LNCAP (cell line): ENCODE measurements around the gene RAB39B.

ENCODE experiments used
- TF ChIP-seq, protein P1 (sequence below): fragments of 450-650 bp; IDR thresholded peaks from 2 replicates; pipeline ENCODE4 v1.5.1; 2017; ENCODE audit warnings: mild to moderate bottlenecking

RAB39B gene

DNA sequence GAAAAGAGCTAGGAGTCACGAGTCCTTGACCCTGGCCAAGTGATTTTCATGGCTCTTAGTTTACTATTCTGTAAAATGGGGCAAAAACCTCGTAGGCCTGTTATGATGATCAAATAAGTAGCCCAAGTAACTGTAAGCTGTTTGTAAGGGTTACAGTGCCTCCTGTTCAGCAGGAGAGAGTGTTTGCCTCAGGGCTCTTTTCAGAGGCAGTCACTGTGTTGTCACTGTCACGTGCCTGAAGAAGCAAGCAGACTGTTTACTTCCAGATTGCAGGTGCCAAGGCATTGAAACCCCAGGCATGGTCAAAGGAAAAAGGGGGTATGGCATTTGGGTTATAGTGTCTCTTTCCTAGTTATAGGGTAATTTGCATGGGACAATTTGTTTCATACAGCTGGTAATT, 4.5 kb downstream of the RAB39B start:
- TF ChIP-seq, protein P1, sequence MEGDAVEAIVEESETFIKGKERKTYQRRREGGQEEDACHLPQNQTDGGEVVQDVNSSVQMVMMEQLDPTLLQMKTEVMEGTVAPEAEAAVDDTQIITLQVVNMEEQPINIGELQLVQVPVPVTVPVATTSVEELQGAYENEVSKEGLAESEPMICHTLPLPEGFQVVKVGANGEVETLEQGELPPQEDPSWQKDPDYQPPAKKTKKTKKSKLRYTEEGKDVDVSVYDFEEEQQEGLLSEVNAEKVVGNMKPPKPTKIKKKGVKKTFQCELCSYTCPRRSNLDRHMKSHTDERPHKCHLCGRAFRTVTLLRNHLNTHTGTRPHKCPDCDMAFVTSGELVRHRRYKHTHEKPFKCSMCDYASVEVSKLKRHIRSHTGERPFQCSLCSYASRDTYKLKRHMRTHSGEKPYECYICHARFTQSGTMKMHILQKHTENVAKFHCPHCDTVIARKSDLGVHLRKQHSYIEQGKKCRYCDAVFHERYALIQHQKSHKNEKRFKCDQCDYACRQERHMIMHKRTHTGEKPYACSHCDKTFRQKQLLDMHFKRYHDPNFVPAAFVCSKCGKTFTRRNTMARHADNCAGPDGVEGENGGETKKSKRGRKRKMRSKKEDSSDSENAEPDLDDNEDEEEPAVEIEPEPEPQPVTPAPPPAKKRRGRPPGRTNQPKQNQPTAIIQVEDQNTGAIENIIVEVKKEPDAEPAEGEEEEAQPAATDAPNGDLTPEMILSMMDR, result no peak

DNA sequence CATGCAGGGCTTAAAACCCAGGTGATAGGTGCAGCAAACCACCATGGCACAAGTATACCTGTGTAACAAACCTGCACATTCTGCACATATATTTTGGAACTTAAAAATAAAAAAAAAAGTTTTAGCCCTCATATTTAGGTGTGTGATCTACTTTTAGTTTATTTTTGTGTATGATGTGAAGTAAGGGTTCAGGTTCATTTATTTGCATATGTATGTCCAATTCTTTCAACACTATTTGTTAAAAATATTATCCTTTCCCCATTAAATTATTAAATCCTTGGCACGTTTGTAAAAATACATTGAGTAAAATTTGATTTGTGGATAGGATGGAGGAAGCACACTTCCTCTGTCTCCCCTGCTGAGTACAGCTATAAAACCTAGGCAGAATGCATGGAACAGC, 12.9 kb downstream of the RAB39B start:
- TF ChIP-seq, protein P1, result no peak

DNA sequence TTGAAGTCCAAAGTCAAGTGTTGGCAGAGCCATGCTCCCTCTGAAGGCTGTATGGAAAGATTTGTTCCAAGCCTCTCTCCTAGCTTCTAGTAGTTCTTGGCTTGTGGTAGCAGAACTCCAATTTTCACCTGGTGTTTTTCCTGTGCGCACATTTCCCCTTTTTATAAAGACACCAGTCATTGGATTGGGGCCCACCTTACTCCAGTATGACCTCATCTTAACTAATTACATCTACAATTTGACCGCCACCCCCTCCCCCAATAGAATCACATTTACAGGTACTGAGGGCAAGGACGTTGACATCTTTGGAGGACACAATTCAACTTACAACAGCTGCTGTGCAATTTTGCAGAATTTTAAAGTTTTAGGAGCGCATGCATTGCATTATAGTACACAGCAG, 16.8 kb downstream of the RAB39B start:
- TF ChIP-seq, protein P1, result no peak

DNA sequence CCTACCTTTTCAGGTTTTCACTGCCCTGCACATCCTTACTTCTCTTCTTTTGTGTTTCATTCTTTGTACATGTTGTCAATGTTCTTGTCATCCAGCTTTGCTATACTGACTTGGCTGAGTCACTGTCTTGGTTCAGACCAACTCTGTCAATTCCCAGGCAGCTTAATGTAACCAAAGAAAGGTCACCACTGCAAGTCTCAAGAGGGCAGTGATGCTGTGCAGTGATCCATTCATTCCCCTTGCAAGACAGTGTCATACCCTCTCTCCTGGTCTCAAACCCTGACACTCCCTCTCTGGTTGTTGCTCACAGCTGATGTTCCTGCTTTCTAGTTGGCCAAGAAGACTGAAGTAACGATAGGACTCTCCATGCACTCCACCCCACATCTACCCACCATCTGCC, 17.5 kb downstream of the RAB39B start:
- TF ChIP-seq, protein P1, result no peak

DNA sequence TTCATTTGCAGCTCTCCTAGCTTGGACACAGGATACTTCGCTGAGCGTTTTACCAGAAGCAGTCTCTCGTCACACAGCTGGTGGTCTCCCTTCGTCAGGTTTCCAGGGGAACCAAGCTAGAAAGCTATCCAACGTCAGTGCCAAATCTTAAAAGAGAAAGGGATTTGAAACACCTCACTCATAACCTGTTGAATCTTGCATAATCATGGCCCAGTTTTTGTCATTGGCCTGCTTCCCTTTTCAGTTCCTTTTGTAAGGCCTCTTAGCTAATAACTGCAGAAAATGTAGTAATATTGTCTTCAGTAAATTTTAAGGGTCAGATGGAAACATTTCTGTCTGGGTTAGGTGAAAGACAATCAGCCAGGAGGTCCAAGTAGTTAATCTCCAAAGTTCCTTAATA, 22.0 kb downstream of the RAB39B start:
- TF ChIP-seq, protein P1, result no peak

DNA sequence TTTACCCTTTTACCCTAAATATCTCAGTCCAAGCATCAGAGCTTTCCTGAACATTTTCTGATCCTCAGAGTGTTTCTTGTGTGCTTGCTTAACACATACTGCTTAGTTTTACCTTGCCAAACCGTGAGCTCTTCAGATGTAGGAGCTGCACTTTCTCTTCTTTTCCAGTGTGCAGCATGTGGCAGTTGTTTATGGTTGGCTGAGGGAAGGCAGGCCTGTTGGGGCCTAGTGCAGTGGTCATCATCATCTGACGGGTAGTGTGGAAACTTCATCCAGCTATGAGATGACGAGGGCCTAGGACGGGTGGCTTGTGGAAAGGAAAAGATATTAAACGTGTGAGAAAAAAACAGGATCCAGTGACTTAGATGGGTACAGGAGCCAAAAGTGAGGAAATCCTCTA, 26.6 kb downstream of the RAB39B start:
- TF ChIP-seq, protein P1, result no peak

DNA sequence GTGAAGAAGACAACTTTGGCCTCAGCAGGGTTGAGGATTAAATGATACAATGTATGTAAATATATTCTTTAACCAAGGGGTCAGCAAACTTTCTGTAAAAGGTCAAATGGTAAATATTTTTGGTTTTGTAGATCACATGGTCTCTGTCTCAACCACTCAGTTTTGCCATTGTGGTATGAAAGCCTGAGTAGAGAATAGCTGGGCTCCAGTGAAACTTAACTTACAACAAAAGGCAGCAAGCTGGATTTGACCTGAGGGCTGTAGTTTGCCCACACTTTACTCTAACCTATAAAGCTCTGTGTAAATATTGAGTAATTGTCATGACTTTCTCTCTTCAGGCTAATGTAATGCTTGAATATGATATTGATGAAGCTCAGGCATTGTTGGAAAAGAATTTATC, 28.4 kb downstream of the RAB39B start:
- TF ChIP-seq, protein P1, result no peak

DNA sequence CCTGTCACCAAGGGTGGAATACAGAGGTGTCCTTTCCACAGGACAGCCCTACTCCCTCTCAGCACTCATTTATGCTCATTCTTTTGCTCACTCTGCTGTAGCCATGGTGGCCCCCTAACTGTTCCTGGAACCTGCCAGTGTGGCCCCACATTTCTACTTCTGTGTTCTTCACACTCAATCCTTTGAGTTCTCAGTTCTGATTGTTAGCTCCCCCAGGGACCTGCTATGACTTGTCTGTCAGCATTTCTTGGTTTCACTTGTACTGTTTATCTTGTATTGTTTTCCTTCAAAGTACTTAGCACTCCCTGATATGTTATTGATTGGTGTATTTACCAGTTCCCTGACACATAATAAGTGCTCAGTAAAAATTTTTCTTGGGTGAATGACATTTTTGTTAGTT, 33.1 kb downstream of the RAB39B start:
- TF ChIP-seq, protein P1, result no peak
